ENCODE results near the gene WNT9A.

DNA sequence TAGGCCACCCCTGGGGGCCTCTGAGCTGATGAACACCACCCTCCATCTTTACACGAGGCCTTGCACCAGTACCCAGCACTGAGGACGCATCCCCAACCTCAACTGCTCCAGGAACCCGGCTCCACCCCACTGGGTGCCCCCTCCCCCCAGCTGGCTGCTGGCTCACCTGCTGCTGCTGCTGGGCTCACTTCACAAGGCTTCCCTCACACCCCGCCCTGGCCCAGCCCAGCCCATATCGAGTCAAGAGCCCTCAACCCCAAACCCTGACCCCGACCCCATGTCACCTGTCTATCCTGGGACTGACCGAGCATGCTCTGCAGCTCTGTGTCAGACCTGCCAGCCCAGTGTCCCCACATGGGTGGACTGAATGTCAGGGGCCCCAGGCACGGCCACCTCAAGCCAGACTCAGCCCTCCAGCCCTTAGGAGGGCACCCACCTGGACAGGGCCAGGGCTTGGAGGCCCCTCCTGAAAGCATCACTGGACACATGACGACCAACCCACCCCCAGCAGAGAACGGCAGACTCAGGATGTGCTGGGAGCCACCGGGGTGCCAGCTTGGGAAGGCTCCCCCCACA lies 21.4 kb downstream of the WNT9A start:
- TF ChIP-seq, protein P1, sequence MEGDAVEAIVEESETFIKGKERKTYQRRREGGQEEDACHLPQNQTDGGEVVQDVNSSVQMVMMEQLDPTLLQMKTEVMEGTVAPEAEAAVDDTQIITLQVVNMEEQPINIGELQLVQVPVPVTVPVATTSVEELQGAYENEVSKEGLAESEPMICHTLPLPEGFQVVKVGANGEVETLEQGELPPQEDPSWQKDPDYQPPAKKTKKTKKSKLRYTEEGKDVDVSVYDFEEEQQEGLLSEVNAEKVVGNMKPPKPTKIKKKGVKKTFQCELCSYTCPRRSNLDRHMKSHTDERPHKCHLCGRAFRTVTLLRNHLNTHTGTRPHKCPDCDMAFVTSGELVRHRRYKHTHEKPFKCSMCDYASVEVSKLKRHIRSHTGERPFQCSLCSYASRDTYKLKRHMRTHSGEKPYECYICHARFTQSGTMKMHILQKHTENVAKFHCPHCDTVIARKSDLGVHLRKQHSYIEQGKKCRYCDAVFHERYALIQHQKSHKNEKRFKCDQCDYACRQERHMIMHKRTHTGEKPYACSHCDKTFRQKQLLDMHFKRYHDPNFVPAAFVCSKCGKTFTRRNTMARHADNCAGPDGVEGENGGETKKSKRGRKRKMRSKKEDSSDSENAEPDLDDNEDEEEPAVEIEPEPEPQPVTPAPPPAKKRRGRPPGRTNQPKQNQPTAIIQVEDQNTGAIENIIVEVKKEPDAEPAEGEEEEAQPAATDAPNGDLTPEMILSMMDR (IDR thresholded peaks at IDR 0.05; ENCODE audit: low read length): no peak
- no peak for TF ChIP-seq EZH2phosphoT487 (IDR thresholded peaks at IDR 0.05; ENCODE audit: low read length)
- TF ChIP-seq EZH2 (optimal IDR thresholded peaks at IDR 0.05; ENCODE audit: low read depth, low read length): no peak
